ENCODE measurements around the gene AP5Z1.

AP5Z1 gene

DNA sequence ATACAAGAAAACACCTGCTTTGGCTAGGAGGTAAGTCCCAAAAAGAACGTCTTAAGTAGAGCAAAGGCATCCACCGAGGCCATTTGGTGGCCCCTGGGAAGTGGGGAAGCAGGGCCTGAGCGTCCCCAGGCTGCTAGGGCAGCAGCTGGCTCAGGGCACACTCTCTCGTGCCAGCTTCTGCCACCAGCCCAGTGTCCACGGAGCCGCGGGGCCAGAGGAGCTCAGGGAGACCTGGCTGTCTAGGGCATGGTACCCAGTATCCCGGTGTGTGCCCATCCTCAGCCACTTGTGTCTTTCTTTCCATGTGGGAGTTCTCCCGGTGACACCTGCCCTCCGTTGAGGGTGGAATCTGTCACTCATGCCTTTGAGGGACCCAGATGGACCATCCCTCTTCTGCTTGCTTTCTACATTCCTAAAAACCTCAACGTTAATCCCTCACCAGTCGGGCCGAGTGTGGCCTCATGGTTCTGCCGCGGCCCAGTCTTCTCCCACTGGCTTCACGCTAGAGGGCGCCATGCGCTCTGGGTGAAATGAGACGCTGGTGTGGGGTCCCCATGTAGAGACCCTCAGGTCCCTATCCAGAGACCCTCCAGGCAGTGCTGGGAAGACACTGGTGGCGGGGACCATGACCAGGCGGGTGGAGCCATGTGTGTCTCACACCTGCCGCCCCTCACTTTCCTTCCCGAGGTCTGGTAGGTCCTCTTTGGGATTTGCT, 9.5 kb upstream of the AP5Z1 start:
- no peak for DNase-seq (ENCODE audit: low read depth, low spot score)

DNA sequence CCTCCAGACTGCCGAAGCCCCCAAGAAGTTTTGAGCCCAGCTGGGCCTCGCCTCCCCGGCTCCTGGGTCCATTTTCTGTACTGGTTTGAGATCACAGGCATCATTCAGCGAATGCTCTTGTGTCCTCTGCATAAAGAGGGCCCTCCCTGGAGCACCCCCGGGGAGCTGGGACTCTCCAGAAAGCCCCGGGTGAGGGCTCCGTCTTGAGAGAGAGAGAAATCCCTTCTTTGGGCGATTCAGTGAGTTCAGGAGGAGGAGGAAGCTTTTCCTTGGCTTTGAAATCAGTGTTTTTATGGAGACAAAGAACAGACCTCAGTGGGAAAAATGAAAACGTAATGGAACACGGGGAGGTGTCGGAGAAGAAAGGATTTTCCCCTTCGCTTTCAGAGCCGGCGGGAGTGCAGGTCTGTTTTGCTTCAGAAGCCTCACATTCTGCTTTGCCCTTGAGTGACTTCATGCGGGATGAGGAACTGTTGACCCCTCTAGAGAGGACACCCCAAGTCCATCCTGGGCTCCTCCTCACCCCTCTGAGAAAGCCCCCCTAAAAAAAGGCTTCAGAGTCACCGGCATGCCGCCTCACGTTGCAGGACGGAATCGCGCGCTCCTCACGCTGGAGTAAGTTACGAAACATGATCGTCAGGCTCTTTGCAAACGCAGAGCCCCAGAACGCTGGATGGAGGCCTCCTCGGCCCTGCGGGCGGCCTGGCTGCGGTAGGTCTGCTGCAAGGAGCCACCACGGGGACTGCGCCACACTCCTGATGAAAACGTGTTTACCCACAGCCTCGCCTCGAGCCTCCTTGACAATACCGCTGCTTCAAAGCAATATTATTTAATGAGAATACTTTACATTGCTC, 8.5 kb upstream of the AP5Z1 start:
- DNase-seq (ENCODE audit: low read depth, low spot score) = no peak

DNA sequence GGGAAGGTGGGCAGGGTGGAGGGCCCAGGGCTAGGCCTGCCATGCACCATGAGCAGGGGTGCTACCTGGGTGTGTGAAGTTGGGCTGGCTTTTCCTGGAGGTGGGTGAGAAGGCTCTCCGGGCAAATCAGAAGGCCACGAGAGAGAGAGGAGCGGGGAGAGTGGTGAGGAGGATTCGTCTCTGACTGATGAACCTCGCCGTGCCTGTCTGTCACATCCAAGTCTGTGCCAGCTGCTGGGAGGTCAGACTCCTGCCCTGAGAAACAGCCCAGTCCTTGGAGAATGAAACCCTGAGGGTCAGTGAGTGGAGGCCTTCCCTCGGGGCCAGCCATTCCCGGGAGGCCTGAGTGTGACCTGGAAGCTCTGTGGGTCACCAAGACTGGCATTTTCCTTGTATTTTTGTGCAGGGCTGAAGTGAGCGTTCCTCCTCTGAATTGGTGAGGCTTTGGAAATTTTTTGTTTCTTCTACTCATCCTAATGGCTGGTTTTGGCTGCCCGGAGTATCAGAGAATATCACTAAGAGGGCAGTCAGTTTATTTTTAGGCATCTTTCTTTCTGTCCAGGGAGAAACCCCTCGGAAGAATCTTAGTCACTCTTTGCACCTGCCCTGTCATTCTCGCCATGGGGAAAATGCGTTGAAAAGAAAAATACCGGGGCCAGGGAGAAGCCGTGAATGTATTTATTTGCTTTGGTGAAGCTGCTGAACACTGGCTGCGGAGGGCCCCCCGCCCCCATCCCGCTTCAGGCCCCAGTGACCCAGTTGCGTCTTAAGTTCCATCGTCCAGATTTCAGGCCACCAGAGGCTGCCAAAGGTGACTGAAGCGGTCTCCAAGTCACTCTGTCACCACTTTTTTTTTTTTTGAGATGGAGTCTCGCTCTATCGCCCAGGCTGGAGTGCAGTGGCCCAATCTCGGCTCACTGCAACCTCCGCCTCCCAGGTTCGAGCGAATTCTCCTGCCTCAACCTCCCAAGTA, 6.5 kb upstream of the AP5Z1 start:
- no peak for DNase-seq (ENCODE audit: low read depth, low spot score)

DNA sequence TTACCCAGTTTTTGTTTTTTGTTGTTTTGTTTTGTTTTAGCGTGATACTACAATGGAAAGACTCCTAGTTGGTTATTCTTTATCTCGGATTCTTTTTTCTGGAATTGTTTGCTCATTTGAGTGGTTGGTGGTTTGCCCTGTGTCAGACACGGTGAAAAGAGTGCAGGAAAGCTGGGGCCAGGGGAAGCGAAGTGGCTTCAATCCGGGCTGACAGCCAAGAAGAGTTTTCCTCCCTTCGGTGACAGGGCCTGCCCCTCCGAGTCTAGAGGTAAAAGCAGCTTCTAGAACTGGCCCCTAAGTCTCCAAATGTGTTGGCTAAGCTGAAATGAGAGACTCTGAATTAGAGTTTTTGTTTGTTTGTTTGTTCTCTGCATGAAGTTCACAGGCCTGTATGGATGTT, 5.7 kb upstream of the AP5Z1 start:
- no peak for DNase-seq (ENCODE audit: low read depth, low spot score)

- no peak for DNase-seq (ENCODE audit: low read depth, low spot score)
These were observed 4.5 kb upstream of the AP5Z1 start for GRCh38 chr7:4770886-4771285.

DNA sequence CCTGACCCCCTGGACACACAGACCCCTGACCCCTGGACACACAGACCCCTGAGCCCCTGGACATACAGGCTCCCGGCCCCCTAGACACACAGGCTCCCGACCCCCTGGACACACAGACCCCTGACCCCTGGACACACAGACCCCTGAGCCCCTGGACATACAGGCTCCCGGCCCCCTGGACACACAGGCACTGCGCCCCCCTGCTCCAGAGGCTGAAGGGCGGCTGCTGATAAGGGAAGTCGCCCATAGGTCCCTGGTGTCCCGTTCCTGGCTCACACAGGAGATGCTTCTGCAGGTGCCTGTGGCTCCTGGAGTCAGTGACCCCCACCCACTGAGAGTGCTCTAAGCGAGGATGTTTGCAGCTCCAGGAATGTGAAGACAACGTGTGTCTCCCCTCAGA, 3.7 kb upstream of the AP5Z1 start:
- no peak for DNase-seq (ENCODE audit: low read depth, low spot score)

DNA sequence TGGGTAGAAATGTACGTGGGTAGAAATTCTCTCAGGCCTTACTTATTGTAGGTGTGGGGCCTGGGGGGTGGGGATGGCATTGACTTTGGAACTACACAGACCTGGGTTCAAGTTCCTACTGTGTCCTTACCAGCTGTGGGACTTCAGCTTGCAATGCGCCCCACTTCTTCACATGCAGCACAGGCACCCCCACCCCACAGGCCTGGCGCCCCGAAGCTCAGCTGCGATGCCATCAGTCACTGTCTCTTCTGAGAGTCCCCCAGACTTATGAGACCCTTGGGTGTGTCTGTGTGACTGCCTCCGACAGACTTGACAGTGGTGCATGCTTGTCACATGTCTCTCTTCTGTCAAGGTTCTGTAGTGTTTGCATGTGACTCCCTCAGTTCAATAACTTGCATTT, 3.1 kb upstream of the AP5Z1 start:
- DNase-seq (ENCODE audit: low read depth, low spot score) = no peak

- DNase-seq (ENCODE audit: low read depth, low spot score) = no peak
These were observed 1.4 kb upstream of the AP5Z1 start for GRCh38 chr7:4774007-4774406.

DNA sequence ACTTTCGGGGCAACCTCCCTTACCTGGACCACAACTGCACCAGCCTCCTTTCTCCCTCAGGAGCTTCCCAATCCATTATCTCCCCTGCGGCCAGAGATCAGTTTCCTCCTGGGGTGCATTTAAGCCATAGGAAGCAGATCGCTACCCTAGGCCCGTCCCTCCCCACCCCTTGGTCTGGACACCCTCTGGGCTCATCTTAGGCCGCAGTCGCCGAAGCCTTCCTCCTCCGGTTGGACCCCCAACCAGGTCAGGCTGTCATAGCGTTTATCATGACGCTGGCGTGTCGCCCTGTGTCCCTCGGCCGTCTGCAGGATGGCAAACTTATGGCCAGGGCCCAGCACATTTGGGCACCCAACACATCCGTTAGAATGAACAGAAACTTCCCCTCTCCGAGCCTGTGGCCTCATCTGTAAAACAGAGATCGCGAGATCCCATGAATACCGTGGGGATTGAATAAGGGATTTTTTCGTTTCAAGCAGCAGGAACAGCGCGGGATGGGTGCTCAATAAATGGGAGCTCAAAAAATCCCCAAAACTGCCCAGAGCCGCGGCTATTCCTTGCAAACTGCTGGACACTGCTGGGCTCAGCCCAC, 669 bp upstream of the AP5Z1 start:
- DNase-seq (ENCODE audit: low read depth, low spot score) = no peak

- no peak for DNase-seq (ENCODE audit: low read depth, low spot score)
These were observed 613 bp downstream of the AP5Z1 start for GRCh38 chr7:4775848-4776623.

DNA sequence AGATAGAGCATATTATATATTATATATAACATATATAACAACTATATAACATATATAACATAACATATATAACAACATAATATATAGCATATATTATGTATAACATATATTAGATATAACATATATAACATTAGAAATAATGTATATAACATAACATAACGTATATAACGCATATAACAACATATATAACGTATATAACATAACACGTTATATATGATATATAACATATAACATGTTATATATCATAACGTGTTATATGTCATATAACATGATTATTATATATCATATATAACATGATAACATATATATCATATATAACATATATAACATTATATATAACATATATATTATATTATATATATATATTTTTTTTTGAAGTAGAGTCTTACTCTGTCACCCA, 3.7 kb downstream of the AP5Z1 start:
- no peak for DNase-seq (ENCODE audit: low read depth, low spot score)

DNA sequence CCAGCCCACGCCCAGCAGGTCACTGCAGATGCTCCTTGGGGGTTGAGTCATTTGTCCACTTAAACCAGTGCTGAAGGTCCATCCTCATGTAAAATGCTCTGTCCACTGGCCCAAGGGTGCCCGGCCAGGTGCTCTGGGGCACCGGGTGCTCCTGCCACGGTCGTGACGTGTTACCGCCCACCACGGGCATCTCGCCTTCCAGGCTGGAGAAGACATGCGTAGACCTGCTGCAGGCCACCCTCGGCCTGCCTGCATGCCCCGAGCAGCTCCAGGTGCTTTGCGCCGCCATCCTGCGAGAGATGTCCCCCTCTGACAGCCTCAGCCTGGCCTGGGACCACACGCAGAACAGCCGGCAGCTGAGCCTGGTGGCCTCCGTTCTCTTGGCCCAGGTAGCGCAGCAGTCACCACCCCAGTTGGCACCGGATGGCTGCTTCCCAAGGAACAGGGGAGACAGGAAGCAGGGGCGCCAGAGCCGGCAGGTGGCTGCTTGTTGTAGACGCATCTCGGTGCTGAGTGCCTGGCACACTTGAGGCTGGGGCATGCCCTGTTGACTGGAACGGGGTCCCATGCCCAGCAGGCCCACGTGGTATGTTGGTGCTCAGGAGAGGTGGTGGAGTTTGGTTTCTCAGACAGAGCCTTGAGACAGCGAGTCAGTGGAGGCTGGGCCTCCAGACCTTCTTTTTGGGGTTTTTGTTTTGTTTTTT, 6.1 kb downstream of the AP5Z1 start:
- no peak for DNase-seq (ENCODE audit: low read depth, low spot score)

DNA sequence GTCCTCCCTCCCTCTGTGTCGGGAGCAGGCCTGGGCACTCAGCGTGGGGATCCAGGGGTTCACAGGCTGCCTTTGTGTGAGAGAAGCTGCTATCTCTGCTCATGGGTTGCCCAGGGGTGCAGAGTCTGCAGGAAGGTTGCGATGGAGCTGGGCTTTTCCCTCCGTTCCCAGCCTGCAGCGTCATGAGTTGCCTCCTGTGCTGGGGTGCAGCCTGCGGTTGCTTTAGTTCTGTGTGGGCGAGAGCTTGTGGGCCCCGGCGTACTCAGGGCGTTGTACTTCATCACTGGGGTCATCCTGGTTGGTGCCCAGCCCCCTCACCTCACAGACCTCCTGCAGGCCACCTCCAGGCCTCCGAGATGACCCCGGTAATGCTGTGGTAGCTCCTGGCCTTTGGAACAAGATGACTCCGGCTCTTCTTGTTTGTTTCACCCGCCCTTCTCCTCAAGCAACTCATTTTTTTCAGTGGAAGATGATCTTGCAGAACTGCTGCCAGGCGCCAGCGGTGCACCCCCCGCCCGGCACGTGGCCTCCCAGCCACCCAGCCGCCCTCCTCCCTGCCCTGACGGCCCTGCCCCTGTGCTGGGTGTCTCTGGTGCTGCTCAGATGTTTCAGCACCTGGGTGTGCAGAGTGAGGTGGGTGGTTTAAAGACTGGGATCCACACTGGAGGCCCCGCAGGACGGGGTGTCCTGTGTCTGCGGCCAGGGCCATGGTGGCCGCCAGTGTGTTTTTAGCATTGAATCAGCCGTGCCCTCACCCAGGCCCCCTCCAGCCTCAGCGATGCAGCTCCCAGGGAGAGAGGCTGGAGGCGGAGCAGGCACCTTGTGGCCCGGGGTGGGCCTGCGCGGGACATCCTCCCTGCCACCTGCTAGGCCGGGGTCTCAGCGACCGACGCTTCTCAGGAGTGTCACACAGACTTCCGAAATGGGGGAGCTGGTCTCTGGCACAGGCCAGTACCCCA, 7.2 kb downstream of the AP5Z1 start:
- DNase-seq (ENCODE audit: low read depth, low spot score) = no peak

GRCh38 chr7:4783292-4783652, 7.8 kb downstream of the AP5Z1 start:
- no peak for DNase-seq (ENCODE audit: low read depth, low spot score)

DNA sequence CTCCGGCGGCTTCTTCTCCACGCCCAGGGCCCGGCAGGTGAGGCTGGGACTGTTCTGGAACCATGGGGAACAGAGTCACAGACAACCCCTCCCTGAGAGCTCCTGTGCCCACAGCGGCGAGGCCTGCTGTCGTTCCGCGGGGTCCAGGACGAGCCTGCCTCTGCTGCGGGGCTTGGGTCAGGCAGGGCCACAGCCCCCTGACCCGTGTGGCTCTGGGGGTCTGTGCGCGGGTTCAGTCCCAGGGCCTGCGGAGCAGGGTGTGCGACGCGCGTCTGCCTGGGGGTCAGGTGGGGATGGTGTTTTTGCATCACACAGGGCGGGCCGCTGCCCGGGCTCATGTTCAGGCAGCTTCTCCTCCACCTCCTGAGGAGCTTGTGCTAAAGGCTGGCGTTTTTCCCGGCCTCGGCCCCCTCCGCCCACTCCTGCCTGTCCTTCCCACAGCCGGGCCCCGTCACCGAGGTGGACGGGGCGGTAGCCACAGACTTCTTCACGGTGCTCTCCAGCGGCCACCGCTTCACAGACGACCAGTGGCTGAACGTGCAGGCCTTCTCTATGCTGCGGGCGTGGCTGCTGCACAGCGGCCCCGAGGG, 8.4 kb downstream of the AP5Z1 start:
- DNase-seq (ENCODE audit: low read depth, low spot score) = no peak

- DNase-seq (ENCODE audit: low read depth, low spot score) = no peak
These were observed 9.4 kb downstream of the AP5Z1 start for GRCh38 chr7:4784799-4785198.

- DNase-seq (ENCODE audit: low read depth, low spot score) = no peak
These were observed 9.9 kb downstream of the AP5Z1 start for GRCh38 chr7:4785371-4785770.

DNA sequence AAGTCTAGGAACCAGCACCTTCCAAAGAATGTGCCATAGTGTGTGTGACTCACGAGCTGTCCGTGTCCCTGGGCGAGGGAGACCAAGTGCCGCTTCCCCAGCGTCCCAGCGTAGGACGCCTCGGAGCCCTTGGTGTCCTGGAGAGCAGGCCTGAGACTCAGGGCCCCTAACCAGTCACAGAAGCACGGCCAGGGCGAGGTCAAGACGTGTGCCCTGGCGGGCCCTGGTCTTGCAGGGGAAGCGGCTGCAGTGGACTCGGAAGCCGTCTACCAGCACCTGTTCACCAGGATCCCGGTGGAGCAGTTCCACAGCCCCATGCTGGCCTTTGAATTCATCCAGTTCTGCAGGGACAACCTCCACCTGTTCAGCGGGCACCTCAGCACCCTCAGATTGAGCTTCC, 10.6 kb downstream of the AP5Z1 start:
- no peak for DNase-seq (ENCODE audit: low read depth, low spot score)

GRCh38 chr7:4787541-4787940, 12.1 kb downstream of the AP5Z1 start:
- DNase-seq (ENCODE audit: low read depth, low spot score) = no peak

Data from iPS DF 19.7 (cell line).